Stimulated activated CD4-positive, alpha-beta T cell treated with anti-CD3 and anti-CD28 coated beads, TNF-alpha, amount 100 ng/mL, for 1 hour (primary cell): ENCODE data around the gene LMOD2.
"Not testable (repeated sequence)": the region's sequence is repeated elsewhere in the genome, so short reads cannot be mapped to it uniquely, and the experiment has no call there.

ENCODE experiments used
- DNase-seq, 3 donors: peaks; one replicate each; pipeline ENCODE4 v3.0.0-alpha.2; 2020; ENCODE audit warnings: low read depth in 3 of 3, low spot score in 1 of 3

LMOD2 gene, protein sequence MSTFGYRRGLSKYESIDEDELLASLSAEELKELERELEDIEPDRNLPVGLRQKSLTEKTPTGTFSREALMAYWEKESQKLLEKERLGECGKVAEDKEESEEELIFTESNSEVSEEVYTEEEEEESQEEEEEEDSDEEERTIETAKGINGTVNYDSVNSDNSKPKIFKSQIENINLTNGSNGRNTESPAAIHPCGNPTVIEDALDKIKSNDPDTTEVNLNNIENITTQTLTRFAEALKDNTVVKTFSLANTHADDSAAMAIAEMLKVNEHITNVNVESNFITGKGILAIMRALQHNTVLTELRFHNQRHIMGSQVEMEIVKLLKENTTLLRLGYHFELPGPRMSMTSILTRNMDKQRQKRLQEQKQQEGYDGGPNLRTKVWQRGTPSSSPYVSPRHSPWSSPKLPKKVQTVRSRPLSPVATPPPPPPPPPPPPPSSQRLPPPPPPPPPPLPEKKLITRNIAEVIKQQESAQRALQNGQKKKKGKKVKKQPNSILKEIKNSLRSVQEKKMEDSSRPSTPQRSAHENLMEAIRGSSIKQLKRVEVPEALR

DNA sequence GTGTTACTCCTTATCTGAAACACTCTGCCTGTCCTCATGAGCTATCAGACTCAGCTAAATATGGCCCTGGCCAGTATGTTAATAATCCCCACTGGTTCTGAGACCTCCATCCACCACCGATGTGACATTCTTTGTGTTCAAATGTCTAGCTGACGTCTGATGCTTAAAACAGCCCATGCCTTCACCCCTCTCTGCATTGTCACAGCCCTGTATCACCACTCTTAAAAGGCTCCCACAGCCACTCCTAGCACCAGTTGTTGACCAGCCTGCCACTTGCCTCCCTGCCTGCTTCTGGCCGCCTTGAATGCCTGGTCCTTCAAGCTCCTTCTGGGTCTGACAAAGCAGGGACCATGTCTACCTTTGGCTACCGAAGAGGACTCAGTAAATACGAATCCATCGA is at the start of gene LMOD2:
LMOD2 (plus strand) TSS at position 253 of the 400 bp plus-strand sequence; CDS start at position 351, 98 bp downstream.
- no peak for DNase-seq

- no peak for DNase-seq
Measured at GRCh38 chr7:123607423-123607975, 48.2 kb upstream of the LMOD2 start.

DNA sequence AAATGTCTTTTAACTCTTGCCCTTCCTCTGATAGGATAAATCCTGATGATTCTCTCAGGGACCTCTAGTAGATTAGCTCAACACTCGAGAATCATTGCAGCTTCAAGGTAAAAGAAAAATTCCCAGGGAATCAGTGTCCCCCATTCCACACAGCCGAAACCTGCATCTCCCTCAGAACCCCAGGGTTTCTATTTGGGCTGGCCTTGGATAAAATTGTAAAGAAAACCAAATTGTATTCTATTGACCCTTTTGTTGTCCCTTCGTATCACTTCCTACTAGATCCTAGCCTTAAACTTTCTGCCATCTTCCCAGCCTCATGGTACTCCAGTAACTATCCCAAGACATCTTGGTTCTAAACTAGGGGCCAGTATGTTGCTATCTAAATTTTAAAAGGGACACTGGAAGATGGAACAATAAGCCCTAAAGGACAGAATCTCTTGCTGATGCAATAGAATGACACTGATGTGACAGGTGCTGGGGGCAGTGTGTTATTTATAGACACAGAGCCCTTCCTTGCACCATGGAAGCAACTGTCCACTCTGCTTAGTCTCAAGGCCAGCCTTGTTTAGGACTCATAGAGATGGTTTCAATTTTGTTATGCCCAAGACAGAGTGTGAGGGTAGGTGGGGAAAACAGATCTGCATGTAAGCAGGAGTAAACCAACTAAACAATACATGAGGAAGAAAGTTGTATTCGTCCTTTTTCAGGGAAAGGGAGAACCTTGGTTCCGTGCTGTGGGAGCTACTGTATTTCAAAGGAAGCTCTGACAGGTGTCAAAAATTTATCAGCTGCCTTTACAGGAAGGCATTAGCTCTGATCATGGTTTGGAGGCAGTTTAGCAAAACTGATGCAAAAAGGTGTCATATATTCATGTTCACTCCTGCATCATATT is 46.4 kb upstream of the LMOD2 start:
- DNase-seq: no peak

DNA sequence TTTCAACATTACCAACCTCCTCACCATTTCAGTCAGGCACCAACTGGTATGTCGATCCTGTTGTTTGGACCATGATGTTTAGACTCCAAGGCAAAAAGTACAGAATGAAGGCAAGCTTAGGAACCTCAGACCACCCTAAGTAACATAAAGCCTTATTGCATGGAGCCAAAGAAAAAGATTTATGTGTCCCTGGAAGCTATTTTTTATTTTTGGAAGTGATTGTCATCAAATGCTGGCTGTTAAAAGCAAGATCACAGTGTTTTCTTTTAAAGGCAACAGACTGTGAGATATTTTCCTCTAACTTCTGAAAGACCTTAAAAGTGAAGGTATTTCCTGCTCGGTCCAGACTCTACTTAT is 45.8 kb upstream of the LMOD2 start:
- DNase-seq: no peak

DNA sequence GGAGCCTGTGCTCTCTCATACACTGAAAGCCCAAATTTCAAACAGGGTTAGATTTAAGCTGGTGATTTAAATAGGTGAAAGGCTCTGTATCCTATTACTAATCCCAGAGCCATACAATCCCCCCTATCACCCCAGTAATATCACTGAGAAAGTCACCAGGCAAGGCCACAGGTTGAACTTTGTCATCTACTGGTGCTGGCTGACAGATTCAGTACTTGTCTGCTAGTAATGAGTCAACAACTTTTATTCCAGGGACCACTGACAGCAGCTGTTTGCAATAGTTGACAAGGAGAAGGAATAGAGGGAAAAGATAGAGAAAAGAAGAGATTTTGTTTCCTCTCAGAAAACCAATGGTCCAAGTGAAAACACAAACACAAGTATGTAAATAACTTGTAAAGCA is 43.6 kb upstream of the LMOD2 start:
- DNase-seq: no peak

DNA sequence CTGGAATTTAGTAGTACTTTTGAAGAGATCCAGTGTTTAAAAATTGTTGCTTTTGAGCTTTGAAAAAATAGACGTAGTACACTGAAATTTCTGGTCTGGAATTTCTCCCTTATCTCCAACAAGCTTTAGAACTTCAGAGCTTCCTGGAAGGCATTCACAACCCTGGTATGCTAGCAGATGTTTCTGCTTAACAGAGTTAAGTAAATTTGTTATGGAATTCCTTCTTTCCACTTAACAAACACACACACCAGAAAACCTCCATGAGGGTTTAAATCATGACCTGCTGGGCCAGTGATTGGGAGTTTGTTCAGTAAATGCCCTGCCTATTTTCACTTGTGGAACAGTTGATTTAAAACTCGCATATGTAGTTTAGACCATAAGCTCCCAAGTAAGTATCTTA is 40.3 kb upstream of the LMOD2 start:
- DNase-seq: no peak

DNA sequence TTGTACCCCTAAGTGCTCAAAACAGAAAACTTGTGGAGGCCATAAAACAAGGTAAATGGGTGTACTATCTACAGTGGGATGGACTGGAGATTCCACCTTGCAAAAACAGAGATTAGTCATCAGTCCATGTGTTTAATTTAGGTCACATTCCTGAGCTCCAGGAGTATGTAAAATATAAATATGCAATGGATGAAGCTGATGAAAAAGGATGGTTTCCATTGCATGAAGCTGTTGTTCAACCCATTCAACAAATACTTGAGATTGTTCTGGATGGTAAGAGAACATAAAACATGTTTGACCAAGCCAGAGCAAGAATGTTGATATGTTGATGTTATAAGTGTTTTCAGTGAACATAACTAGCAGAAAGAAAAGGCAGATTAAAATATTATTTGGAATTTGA is 39.4 kb upstream of the LMOD2 start:
- DNase-seq: no peak

GRCh38 chr7:123621707-123622106 is 34.0 kb upstream of the LMOD2 start:
- DNase-seq: no peak

- no peak for DNase-seq
Measured at GRCh38 chr7:123622660-123623386, 32.8 kb upstream of the LMOD2 start.

GRCh38 chr7:123624527-123625183 is 31.0 kb upstream of the LMOD2 start:
- peak in 2 of 3 donors; percentile 16 to 47 for DNase-seq

DNA sequence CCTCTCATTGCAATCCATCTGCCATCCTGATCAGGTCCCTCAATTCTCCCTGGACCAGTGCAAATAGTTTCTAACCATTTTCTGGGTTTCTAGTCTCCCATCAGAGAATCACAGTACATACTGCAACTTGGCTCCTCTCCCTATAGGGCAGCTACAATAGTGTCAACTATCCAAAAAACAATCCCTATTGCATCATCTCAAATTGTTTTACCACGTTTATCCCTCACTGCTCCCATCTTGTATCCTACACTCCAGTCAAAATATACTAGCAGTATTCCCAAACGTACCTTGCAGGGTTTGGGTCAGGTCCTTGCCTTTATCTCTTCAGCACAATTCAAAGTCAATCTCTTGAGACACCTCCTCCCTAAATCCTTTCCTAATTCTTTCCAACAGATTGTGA is 30.4 kb upstream of the LMOD2 start:
- no peak for DNase-seq

- DNase-seq: no peak
Measured at GRCh38 chr7:123627851-123628250, 27.8 kb upstream of the LMOD2 start.

- DNase-seq: no peak
Measured at GRCh38 chr7:123628829-123629228, 26.8 kb upstream of the LMOD2 start.

GRCh38 chr7:123629281-123629680 is 26.4 kb upstream of the LMOD2 start:
- no peak for DNase-seq

GRCh38 chr7:123632808-123633207 is 22.9 kb upstream of the LMOD2 start:
- DNase-seq: no peak

DNA sequence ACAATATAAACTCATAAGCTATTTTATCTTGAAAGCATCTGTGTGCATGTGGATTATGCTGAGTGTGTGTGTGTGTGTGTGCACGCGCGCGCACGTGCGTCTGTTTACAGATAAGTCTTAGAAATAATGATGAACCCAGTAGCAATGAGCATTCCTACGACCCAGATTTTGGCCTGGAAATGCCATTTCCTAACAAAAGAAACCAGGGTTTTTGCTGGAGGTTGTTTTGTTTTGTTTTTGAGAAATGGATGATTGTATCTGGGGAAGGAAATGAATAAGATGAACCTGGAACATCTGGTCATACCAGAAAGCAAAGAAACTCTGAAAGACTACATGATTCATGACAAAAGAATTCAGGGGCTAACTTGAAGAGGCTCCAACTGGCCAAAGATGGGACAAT is 22.1 kb upstream of the LMOD2 start:
- no peak for DNase-seq

DNA sequence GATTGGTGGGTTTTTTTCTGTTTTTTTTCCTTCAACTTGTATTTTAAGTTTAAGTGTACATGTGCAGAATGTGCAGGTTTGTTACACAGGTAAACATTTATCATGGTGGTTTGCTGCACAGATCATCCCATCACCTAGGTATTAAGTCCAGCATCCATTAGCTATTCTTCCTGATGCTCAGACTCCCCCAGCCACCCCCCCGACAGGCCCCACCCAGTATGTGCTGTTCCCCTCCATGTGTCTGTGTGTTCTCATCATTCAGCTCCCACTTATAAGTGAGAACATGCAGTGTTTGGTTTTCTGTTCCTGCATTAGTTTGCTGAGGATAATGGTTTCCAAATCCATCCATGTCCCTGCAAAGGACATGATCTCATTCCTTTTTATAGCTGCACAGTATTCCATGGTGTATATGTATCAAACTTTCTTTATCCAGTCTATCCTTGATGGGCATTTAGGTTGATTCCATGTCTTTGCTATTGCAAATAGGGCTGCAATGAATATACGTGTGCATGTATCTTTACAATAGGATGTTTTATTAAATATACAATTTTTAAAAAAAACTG is 21.6 kb upstream of the LMOD2 start:
- not testable (repeated sequence) for DNase-seq

- no peak for DNase-seq
Measured at GRCh38 chr7:123635551-123636359, 19.9 kb upstream of the LMOD2 start.

DNA sequence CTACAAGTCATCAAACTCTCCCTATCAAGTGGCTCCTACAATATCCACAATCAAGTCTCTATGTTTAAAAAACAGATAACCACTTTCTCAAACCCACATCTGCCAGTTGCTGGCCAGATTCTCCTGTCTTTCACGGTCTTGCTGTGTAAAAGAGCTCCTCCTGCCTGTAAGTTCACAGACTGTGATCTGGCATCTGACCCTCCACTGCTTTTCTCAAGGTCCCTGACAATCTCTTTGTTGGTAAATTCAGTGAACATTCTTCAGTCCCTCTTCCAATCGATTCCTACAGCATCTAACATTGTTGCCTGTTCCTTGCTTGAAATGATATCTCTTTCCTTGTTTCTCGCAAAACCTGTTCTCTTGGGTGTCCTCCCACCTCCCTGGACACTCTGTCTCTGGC is 18.5 kb upstream of the LMOD2 start:
- DNase-seq: no peak
